Left lung (tissue), 10 donors: ENCODE results near the gene GHDC. TPM values are rescaled to one million over a fixed set of nuclear protein-coding genes. Genes with fewer than 3 reads are reported as not detected.
"Not testable (repeated sequence)": the region's sequence is repeated elsewhere in the genome, so short reads cannot be mapped to it uniquely, and the experiment has no call there.

Experiments used
- ATAC-seq: fragments of 200-7000 bp; cut with Tn5 transposase; one replicate; pipeline ENCODE4 v1.9.1; 2020; ENCODE audit warnings: moderate library complexity
- DNase-seq, 4 donors: peaks; one replicate each; pipeline ENCODE4 v3.0.0-alpha.2; 2013 to 2020
- H3K27ac ChIP-seq, 2 donors: fragments of 200-600 bp; sonication (generic) in 1 of 2; one replicate each; pipeline versions ENCODE4 v1.5.0 to v1.8.0; 2020 to 2021
- H3K27me3 ChIP-seq, 2 donors: fragments of 200-600 bp; sonication (generic) in 1 of 2; one replicate each; pipeline versions ENCODE4 v1.5.0 to v1.8.0; 2020 to 2021
- H3K36me3 ChIP-seq, 2 donors: fragments of 200-600 bp; sonication (generic) in 1 of 2; one replicate each; pipeline versions ENCODE4 v1.5.0 to v1.8.0; 2020 to 2021
- H3K4me1 ChIP-seq, 2 donors: fragments of 200-600 bp; one replicate each; pipeline ENCODE4 v1.8.0; 2021
- H3K4me3 ChIP-seq, 2 donors: fragments of 200-600 bp; sonication (generic) in 1 of 2; one replicate each; pipeline versions ENCODE4 v1.5.0 to v1.8.0; 2020 to 2021; ENCODE audit warnings: mild to moderate bottlenecking in 1 of 2
- H3K9me3 ChIP-seq, 2 donors: fragments of 200-600 bp; sonication (generic) in 1 of 2; one replicate each; pipeline versions ENCODE4 v1.5.0 to v1.8.0; 2020 to 2021
- intact Hi-C, 2 donors: fragments of 100-400 bp; cut with DNase I; formaldehyde crosslinking; loops; one replicate each; pipeline versions ENCODE4 v1.11.2 to v1.14.2; 2022
- polyA plus RNA-seq, 6 donors: library from polyadenylated mRNA; unstranded; fragments of 120-200 nt; gene quantifications; one replicate each; pipeline ENCODE4 v1.2.1, GENCODE V29; 2013; ENCODE audit not compliant: insufficient read length in 6 of 6
- total RNA-seq, 2 donors: library from RNA; stranded (reverse); fragmentation: NEBNext Ultra II Directional; extraction: Animal tissue kit (Norgen Biotek cat#: 25700); gene quantifications; one replicate each; pipeline ENCODE4 v1.2.1, GENCODE V29; 2021
- TF ChIP-seq, protein P1 (sequence below), 2 donors: fragments of 200-600 bp; sonication (generic) in 1 of 2; IDR thresholded peaks; one replicate each; pipeline versions ENCODE4 v1.5.0 to v1.8.0; 2021; ENCODE audit warnings: antibody characterized with exemption in 2 of 2
- donor health status: DM: no; HTN: yes; CAD: no.
- donor health status: DM: no; HTN: no; CAD: no.

The GHDC gene
- total and polyA plus RNA-seq, 8 donors, result 16.0 to 25.8 (median 18.8) TPM

DNA sequence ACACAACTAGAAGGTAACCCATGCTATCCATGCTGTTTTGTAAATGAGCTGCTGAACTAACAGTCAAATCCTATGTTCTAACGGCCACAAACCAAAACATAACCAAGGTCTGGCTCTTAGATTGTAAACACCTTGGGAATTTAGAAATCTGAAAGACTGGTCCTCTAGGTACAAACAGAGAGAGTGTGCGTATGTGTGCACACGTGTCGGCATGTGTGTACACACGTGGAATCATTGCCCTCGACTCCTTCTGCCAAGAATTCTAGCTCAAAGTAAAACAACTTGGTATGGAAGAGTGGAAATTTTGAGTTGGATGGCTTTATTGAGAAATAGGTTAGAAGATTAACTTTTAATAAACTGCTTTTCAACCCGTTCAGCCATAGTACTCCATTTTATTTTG lies 18.1 kb upstream of the GHDC start:
- TF ChIP-seq, protein P1, sequence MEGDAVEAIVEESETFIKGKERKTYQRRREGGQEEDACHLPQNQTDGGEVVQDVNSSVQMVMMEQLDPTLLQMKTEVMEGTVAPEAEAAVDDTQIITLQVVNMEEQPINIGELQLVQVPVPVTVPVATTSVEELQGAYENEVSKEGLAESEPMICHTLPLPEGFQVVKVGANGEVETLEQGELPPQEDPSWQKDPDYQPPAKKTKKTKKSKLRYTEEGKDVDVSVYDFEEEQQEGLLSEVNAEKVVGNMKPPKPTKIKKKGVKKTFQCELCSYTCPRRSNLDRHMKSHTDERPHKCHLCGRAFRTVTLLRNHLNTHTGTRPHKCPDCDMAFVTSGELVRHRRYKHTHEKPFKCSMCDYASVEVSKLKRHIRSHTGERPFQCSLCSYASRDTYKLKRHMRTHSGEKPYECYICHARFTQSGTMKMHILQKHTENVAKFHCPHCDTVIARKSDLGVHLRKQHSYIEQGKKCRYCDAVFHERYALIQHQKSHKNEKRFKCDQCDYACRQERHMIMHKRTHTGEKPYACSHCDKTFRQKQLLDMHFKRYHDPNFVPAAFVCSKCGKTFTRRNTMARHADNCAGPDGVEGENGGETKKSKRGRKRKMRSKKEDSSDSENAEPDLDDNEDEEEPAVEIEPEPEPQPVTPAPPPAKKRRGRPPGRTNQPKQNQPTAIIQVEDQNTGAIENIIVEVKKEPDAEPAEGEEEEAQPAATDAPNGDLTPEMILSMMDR (IDR thresholded peaks at IDR 0.05), result no peak
- DNase-seq, result no peak
- H3K27me3 ChIP-seq, result no peaks in the 10 kb centered on the region
- H3K9me3 ChIP-seq, result no peaks in the 10 kb centered on the region
- peaks cover 0 to 98% of the 10 kb centered on the region in 2 donors for H3K36me3 ChIP-seq
- H3K4me1 ChIP-seq, result no peaks in the 10 kb centered on the region
- ATAC-seq, result no peak
- intact Hi-C loops, result no loop called here
- H3K27ac ChIP-seq, result no peak overlapping the region
- H3K4me3 ChIP-seq, result no peak overlapping the region

DNA sequence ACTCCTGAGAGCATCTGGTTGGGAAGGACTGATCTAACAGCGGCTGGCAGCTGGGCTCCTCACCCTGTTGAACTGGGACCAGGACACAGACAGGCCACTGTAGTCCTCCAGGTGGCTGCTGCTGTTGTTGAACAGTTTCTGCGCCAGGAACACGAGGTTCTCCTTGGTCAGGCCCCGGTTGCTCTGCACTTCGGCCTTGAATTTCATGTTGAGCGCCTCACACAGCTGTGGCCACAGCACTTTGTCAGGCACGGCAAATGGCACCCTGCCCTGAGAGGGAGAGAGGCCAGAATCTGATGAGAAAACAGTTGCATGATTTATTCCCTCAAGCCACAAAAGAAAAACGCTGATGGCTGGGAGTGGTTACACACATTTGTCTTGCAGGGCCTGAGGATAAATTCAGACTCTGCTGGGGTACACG lies 17.6 kb upstream of the GHDC start:
- H3K27ac ChIP-seq, H3K4me1 ChIP-seq, H3K9me3 ChIP-seq, H3K4me3 ChIP-seq, H3K27me3 ChIP-seq, intact Hi-C loops, DNase-seq: not testable (repeated sequence)
- peak; percentile 41 for ATAC-seq
- peaks cover 0 to 98% of the 10 kb centered on the region in 2 donors for H3K36me3 ChIP-seq

DNA sequence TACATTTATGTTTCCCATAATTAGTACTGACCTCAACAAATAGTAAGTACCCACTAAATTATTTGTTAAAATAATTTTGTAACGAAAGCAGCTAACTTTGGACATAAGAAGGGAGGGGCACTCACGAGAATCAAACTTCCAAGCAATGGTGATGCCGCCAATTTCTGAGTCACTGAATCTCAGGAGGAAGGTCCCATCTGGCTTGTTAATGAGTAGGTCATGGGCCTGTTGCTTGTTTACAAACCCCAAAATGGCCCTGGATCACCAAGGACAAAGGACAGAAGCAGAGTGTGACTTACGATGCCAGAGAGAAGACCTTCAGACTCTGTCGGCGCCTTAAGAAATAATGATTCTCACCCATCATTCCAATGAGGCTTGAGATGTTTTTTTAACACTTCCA lies 15.8 kb upstream of the GHDC start:
- Histone ChIP-seq H3K4me3 (no peak overlapping the region), H3K27ac (no peak overlapping the region), H3K36me3 (peaks cover 0 to 98% of the 10 kb centered on the region in 2 donors), H3K27me3 (no peaks in the 10 kb centered on the region), H3K4me1 (peaks cover 0 to 8% of the 10 kb centered on the region in 2 donors), H3K9me3 (no peaks in the 10 kb centered on the region)
- TF ChIP-seq, protein P1 (IDR thresholded peaks at IDR 0.05), result no peak
- no peak for ATAC-seq
- no peak for DNase-seq
- intact Hi-C loops, result no loop called here

DNA sequence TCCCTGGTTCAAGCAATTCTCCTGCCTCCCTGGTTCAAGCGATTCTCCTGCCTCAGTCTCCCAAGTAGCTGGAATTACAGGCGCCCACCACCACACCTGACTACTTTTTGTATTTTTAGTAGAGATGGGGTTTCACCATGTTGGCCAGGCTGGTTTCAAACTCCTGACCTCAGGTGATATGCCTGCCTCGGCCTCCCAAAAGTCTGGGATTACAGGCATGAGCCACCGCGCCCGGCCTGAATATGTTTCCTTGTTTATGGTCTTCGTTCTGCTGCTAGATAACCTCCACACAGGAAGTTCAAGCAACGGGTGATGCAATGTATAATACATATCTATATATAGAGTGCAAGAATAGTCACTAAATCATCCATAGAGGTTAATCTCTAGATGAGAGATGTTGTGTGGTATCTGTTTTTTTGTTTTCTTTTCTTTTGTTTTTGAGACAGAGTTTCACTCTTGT lies 11.9 kb upstream of the GHDC start:
- H3K27ac ChIP-seq, result peak overlapping the region in 1 of 2 donors; percentile 13
- peaks cover 0 to 98% of the 10 kb centered on the region in 2 donors for H3K36me3 ChIP-seq
- DNase-seq, H3K9me3 ChIP-seq, H3K4me1 ChIP-seq, intact Hi-C loops, H3K27me3 ChIP-seq, H3K4me3 ChIP-seq: not testable (repeated sequence)
- peak; percentile 38 for ATAC-seq

DNA sequence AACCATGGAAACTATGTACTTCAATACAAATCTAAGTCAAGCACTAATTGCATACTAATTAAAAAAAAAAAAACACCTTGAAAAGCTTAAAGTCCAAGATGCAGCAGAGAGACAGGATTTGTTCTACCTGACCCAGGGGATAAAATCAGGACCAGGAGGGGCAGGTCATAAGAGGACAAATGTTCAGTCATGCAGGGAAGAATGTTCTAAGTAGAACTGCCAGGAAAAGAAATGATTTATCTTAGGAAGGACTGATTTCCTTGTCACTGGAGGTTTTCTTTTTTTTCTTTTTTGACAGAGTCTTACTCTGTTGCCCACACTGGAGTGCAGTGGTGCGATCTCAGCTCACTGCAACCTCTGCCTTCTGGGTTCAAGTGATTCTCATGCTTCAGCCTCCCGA lies 9.1 kb upstream of the GHDC start:
- TF ChIP-seq, protein P1 (IDR thresholded peaks at IDR 0.05), result no peak
- Histone ChIP-seq H3K9me3 (no peaks in the 10 kb centered on the region), H3K4me3 (no peak overlapping the region), H3K27ac (no peak overlapping the region), H3K4me1 (peaks cover 0 to 18% of the 10 kb centered on the region in 2 donors), H3K27me3 (no peaks in the 10 kb centered on the region), H3K36me3 (peaks cover 0 to 88% of the 10 kb centered on the region in 2 donors)
- DNase-seq (no peak), ATAC-seq (no peak)
- intact Hi-C loops, result no loop called here

DNA sequence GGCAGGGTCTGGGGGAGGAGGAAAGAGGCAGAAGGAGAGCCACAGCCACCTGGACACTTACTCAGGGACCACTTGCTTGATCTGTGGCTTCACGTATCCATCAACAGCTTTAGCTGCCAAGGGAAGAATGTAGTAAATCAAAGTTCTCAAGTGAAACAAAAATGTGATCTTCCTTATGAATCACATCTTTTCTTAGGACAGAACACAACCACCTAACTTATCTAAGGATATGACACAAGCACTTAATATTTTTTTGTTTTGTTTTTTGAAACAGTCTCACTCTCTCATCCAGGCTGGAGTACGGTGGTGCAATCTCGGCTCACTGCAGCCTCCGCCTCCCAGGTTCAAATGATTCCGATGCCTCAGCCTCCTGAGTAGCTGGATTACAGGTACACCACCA lies 8.4 kb upstream of the GHDC start:
- intact Hi-C loops, result no loop called here
- DNase-seq, result no peak
- Histone ChIP-seq H3K27ac (no peak overlapping the region), H3K4me1 (peaks cover 0 to 18% of the 10 kb centered on the region in 2 donors), H3K4me3 (no peak overlapping the region), H3K36me3 (peaks cover 0 to 81% of the 10 kb centered on the region in 2 donors), H3K9me3 (no peaks in the 10 kb centered on the region), H3K27me3 (no peaks in the 10 kb centered on the region)
- TF ChIP-seq, protein P1 (IDR thresholded peaks at IDR 0.05), result no peak
- ATAC-seq, result no peak
